Measurements from ENCODE around the gene MAPK9. TPM values are rescaled to one million over a fixed set of nuclear protein-coding genes. Genes with fewer than 3 reads are reported as not detected.

Gene MAPK9
- total RNA-seq, 6 donors from 2014 or later, result 20.8 to 58.5 (median 33.4) TPM

DNA sequence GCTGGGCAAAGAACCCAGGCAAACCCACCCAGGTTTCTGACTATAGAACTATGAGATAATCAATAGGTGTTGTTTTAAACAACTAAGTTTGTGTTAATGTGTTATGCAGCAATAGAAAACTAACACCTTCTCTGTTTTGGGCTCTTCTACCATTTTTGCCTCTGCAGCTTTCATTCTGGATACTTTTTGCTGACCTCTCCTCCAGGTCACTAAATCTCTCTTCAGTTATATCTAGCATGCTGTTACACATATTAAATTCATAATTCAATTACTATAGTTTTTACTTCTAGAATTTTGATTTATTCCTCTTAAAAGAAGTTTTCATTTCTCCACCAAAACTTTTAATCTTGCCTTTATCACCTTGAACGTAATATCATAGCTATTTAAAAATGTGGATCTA lies 17.2 kb downstream of the MAPK9 start:
- WGBS, 2 donors, result 97% methylated on average over 1 of the region's 1 CpG

DNA sequence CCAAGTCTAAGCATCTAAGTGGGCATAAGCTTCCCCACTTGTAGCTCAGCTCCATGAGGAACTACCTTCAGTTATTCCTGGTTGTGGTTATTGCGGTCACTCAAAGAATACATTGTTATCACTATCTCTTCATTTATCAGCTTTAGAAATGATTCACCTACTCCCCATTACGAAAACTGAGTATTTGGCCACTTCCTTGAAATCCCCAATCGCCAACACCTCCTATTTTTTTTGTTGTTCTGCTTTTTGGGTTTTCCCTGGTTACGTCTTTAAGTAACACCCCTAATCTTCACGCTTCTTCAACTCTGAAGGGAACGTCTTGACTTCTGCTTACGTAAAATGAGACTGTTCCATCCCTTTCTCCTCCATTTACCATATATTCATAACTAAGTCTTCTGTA lies 20.7 kb downstream of the MAPK9 start:
- ATAC-seq (ENCODE audit: low FRiP score in 2 of 2) (no peak), DNase-seq (no peak)
- Histone ChIP-seq H3K4me3 (no peak overlapping the region), H3K27ac (no peak overlapping the region), H3K4me1 (no peaks in the 10 kb centered on the region), H3K9me3 (peaks cover 29 to 80% (median 69%) of the 10 kb centered on the region in 4 donors), H3K36me3 (peaks cover 18 to 66% (median 35%) of the 10 kb centered on the region in 4 donors), H3K27me3 (no peaks in the 10 kb centered on the region)
- 65 to 76% methylated on average over 7 of the region's 7 CpGs for WGBS, 2 donors
- TF ChIP-seq, protein P1, sequence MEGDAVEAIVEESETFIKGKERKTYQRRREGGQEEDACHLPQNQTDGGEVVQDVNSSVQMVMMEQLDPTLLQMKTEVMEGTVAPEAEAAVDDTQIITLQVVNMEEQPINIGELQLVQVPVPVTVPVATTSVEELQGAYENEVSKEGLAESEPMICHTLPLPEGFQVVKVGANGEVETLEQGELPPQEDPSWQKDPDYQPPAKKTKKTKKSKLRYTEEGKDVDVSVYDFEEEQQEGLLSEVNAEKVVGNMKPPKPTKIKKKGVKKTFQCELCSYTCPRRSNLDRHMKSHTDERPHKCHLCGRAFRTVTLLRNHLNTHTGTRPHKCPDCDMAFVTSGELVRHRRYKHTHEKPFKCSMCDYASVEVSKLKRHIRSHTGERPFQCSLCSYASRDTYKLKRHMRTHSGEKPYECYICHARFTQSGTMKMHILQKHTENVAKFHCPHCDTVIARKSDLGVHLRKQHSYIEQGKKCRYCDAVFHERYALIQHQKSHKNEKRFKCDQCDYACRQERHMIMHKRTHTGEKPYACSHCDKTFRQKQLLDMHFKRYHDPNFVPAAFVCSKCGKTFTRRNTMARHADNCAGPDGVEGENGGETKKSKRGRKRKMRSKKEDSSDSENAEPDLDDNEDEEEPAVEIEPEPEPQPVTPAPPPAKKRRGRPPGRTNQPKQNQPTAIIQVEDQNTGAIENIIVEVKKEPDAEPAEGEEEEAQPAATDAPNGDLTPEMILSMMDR (IDR thresholded peaks at IDR 0.05), result no peak
- TF ChIP-seq EP300 (IDR thresholded peaks at IDR 0.05) (no peak), POLR2AphosphoS5 (IDR thresholded peaks at IDR 0.05) (no peak)

More for the DNA sequence above, 17.2 kb downstream of the MAPK9 start:
- Histone ChIP-seq H3K9me3 (peaks cover 11 to 72% (median 51%) of the 10 kb centered on the region in 4 donors), H3K27me3 (no peaks in the 10 kb centered on the region), H3K36me3 (peaks cover 16 to 70% (median 39%) of the 10 kb centered on the region in 4 donors), H3K4me1 (no peaks in the 10 kb centered on the region), H3K4me3 (no peak overlapping the region), H3K27ac (no peak overlapping the region)
- TF ChIP-seq POLR2AphosphoS5 (IDR thresholded peaks at IDR 0.05), result no peak
- TF ChIP-seq, protein P1 (IDR thresholded peaks at IDR 0.05), result no peak
- TF ChIP-seq EP300 (IDR thresholded peaks at IDR 0.05), result no peak
- no peak for TF ChIP-seq POLR2A (IDR thresholded peaks at IDR 0.05)
- no peak for DNase-seq
- no peak for ATAC-seq (ENCODE audit: low FRiP score in 2 of 2)

DNA sequence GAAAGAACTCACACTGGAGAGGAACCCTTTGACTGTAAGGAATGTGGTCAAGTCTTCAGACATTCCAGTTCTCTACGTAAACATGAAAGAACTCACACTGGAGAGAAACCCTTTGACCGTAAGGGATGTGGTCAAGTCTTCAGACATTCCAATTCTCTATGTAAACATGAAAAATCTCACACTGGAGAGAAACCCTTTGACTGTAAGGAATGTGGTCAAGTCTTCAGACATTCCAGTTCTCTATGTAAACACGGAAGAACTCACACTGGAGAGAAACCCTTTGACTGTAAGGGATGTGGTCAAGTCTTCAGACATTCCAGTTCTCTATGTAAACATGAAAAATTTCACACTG lies 32.6 kb downstream of the MAPK9 start:
- no peaks in the 10 kb centered on the region for H3K27me3 ChIP-seq
- H3K9me3 ChIP-seq, result peaks cover 92 to 100% (median 100%) of the 10 kb centered on the region in 4 donors
- no peak for TF ChIP-seq POLR2AphosphoS5 (IDR thresholded peaks at IDR 0.05)
- TF ChIP-seq EP300 (IDR thresholded peaks at IDR 0.05), result no peak
- TF ChIP-seq, protein P1 (IDR thresholded peaks at IDR 0.05), result no peak
- TF ChIP-seq POLR2A (IDR thresholded peaks at IDR 0.05), result no peak
- no peak for DNase-seq
- WGBS, 2 donors, result 67 to 81% methylated on average over 3 of the region's 3 CpGs
- ATAC-seq (ENCODE audit: low FRiP score in 2 of 2), result no peak
- peaks cover 19 to 98% (median 81%) of the 10 kb centered on the region in 4 donors for H3K36me3 ChIP-seq
- no peak overlapping the region for H3K27ac ChIP-seq
- no peaks in the 10 kb centered on the region for H3K4me1 ChIP-seq
- no peak overlapping the region for H3K4me3 ChIP-seq

DNA sequence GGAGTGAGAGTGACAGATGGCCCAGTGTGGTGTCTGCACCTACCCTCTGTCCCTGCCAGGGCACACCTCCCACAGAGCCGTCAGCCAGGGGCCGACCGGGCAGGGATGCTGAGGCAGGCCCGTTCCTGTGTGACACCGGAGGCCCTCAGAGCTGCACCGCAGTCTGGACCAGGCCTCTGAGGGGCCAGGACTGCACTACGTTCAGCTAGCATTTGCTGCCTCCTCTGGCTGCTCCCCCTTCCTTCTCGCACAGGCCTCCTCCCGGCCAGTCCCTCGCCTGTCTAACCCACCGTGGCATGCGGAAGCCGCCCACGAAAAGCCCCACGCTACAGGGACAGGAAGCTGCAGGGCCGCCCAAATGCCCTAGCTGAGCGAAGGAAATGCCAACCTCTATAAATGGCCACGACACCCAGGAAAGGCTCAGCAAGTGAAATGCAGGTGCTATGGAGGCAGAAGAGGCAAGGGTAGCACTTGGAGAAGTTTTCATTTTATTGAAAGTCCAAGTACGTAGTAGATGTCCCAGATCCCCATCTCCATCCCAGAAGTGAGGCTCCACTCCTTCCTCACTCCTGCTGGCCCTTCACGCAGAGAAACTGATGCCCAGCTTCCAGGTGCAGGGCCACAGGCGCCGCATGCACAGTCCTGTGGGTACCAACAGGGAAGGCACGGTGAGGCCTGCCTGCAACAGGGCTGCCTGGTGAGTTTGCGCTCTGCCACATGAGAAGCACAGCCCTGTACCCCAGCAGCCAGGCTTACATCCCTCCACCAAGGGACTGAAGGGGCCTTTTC lies 38.7 kb downstream of the MAPK9 start:
- H3K4me3 ChIP-seq, result no peak overlapping the region
- peaks cover 8 to 86% (median 63%) of the 10 kb centered on the region in 4 donors for H3K36me3 ChIP-seq
- TF ChIP-seq POLR2AphosphoS5 (IDR thresholded peaks at IDR 0.05) (no peak), POLR2A (IDR thresholded peaks at IDR 0.05) (no peak), EP300 (IDR thresholded peaks at IDR 0.05) (no peak)
- TF ChIP-seq, protein P1 (IDR thresholded peaks at IDR 0.05), result no peak
- H3K9me3 ChIP-seq, result peaks cover 78 to 100% (median 99%) of the 10 kb centered on the region in 4 donors
- no peaks in the 10 kb centered on the region for H3K27me3 ChIP-seq
- no peak for DNase-seq
- peak in 1 of 2 donors; percentile 28 for ATAC-seq (ENCODE audit: low FRiP score in 2 of 2)
- no peak overlapping the region for H3K27ac ChIP-seq
- 93 to 97% methylated on average over 19 to 20 of the region's 24 CpGs for WGBS, 2 donors
- no peaks in the 10 kb centered on the region for H3K4me1 ChIP-seq
